ENCODE measurements around the gene PLOD3.
"Not testable (repeated sequence)": the region's sequence is repeated elsewhere in the genome, so short reads cannot be mapped to it uniquely, and the experiment has no call there.

The PLOD3 gene

GRCh38 chr7:101216001-101216859 lies 1.2 kb downstream of the PLOD3 start:
- in situ Hi-C loops (cut with HindIII; ENCODE audit: low pct_unique_long_range_greater_than_20kb, low sequenced_read_pairs), result no loop called here
- DNase-seq (ENCODE audit: low read depth in 1 of 2, low spot score in 1 of 2), result peak in 1 of 2 experiments; percentile 9
- TF ChIP-seq JUND (IDR thresholded peaks at IDR 0.05; ENCODE audit: low read depth), result no peak

DNA sequence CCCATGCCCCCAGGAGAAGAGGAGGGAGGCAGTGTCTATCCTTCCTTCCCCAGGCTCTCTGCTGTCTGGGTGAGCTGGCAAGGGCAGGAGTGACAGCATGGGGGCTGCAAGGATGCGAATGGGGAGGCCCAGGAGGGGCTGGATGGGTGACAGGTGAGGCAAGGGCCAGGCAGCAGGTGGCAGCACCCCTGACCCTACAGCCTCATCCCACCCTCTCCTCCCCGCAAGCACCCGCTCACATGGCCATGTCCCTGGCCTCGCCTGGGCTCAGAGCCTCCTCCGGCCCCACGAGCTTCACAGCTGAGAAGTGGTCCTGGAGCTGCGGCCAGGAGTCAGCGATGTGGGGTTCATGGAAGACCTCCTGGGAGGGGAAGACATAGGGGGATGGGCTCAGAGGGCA lies 5.4 kb downstream of the PLOD3 start:
- in situ Hi-C loops (cut with HindIII; ENCODE audit: low pct_unique_long_range_greater_than_20kb, low sequenced_read_pairs), result no loop called here
- no peak for DNase-seq (ENCODE audit: low read depth in 1 of 2, low spot score in 1 of 2)
- no peak for TF ChIP-seq JUND (IDR thresholded peaks at IDR 0.05; ENCODE audit: low read depth)

DNA sequence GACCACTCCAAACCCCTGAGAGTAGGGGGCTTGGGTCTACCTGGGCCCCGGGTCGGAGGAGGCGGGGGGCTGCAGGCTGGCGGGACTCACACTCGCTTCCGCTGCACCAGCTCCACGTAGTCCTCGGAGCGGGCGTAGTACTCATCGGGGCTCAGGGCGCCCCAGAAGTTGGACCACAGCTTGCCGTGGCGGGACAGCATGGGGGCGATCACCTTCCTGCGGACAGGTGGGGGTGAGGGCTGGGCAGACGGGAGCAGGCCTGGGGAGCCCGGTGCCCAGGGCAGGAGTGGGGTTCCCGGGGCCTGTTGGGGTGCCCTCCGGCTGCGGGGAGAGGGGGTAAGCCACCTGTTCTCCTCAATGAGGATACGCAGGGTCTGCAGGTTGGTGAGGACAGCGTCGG lies 5.9 kb downstream of the PLOD3 start:
- TF ChIP-seq JUND (IDR thresholded peaks at IDR 0.05; ENCODE audit: low read depth), result no peak
- no peak for DNase-seq (ENCODE audit: low read depth in 1 of 2, low spot score in 1 of 2)
- in situ Hi-C loops (cut with HindIII; ENCODE audit: low pct_unique_long_range_greater_than_20kb, low sequenced_read_pairs), result no loop called here

- TF ChIP-seq JUND (IDR thresholded peaks at IDR 0.05; ENCODE audit: low read depth), result no peak
- in situ Hi-C loops (cut with HindIII; ENCODE audit: low pct_unique_long_range_greater_than_20kb, low sequenced_read_pairs), result no loop called here
- no peak for DNase-seq (ENCODE audit: low read depth in 1 of 2, low spot score in 1 of 2)
Measured at GRCh38 chr7:101210143-101210542, 7.2 kb downstream of the PLOD3 start.

GRCh38 chr7:101208794-101209193 lies 8.6 kb downstream of the PLOD3 start:
- no peak for DNase-seq (ENCODE audit: low read depth in 1 of 2, low spot score in 1 of 2)
- in situ Hi-C loops (cut with HindIII; ENCODE audit: low pct_unique_long_range_greater_than_20kb, low sequenced_read_pairs), result no loop called here
- TF ChIP-seq JUND (IDR thresholded peaks at IDR 0.05; ENCODE audit: low read depth), result no peak

GRCh38 chr7:101207459-101207858 lies 9.9 kb downstream of the PLOD3 start:
- in situ Hi-C loops (cut with HindIII; ENCODE audit: low pct_unique_long_range_greater_than_20kb, low sequenced_read_pairs), result no loop called here
- DNase-seq (ENCODE audit: low read depth in 1 of 2, low spot score in 1 of 2), result no peak
- TF ChIP-seq JUND (IDR thresholded peaks at IDR 0.05; ENCODE audit: low read depth), result no peak

DNA sequence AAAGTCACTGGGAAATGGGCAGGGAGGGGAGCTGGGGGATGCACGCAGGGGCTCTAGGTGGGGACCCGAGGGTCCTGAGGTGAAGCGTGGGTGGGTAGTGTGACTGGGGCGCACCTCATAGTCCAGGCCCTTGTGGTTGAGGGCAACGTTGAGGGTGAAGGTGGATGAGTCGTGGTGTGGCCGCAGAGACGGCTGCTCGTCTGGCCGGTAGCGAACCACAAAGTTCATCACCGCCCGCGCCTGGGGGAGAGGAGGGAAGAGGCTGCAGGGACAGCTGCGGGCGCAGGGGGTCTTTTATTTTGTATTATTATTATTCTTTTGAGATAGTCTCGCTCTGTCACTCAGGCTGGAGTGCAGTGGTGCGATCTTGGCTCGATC lies 10.7 kb downstream of the PLOD3 start:
- in situ Hi-C loops (cut with HindIII; ENCODE audit: low pct_unique_long_range_greater_than_20kb, low sequenced_read_pairs), result no loop called here
- DNase-seq (ENCODE audit: low read depth in 1 of 2, low spot score in 1 of 2), result no peak
- TF ChIP-seq JUND (IDR thresholded peaks at IDR 0.05; ENCODE audit: low read depth), result no peak

GRCh38 chr7:101205901-101206664 lies 11.3 kb downstream of the PLOD3 start:
- no peak for DNase-seq (ENCODE audit: low read depth in 1 of 2, low spot score in 1 of 2)
- no peak for TF ChIP-seq JUND (IDR thresholded peaks at IDR 0.05; ENCODE audit: low read depth)
- in situ Hi-C loops (cut with HindIII; ENCODE audit: low pct_unique_long_range_greater_than_20kb, low sequenced_read_pairs), result no loop called here

GRCh38 chr7:101203740-101204738 lies 13.3 kb downstream of the PLOD3 start:
- in situ Hi-C loops (cut with HindIII; ENCODE audit: low pct_unique_long_range_greater_than_20kb, low sequenced_read_pairs); DNase-seq (ENCODE audit: low read depth in 1 of 2, low spot score in 1 of 2): not testable (repeated sequence)

DNA sequence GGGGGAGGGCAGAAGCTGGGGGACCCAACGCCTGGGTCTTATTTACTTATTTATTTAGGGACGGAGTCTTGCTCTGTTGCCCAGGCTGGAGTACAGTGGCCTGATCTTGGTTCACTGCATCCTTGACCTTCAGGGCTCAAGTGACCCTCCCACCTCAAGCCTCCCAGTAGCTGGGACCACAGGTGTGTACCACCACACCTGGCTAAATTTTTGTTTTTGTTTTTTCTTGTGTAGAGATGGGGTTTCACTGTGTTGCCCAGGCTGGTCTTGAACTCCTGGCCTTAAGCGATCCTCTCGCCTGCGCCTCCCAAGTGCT lies 14.8 kb downstream of the PLOD3 start:
- in situ Hi-C loops (cut with HindIII; ENCODE audit: low pct_unique_long_range_greater_than_20kb, low sequenced_read_pairs), result no loop called here
- no peak for TF ChIP-seq JUND (IDR thresholded peaks at IDR 0.05; ENCODE audit: low read depth)
- DNase-seq (ENCODE audit: low read depth in 1 of 2, low spot score in 1 of 2), result no peak

GRCh38 chr7:101201695-101202602 lies 15.4 kb downstream of the PLOD3 start:
- in situ Hi-C loops (cut with HindIII; ENCODE audit: low pct_unique_long_range_greater_than_20kb, low sequenced_read_pairs), result no loop called here
- no peak for TF ChIP-seq JUND (IDR thresholded peaks at IDR 0.05; ENCODE audit: low read depth)
- DNase-seq (ENCODE audit: low read depth in 1 of 2, low spot score in 1 of 2), result no peak

Data from T47D (cell line).